Measurements from ENCODE around the gene HDAC7.

HDAC7 gene

DNA sequence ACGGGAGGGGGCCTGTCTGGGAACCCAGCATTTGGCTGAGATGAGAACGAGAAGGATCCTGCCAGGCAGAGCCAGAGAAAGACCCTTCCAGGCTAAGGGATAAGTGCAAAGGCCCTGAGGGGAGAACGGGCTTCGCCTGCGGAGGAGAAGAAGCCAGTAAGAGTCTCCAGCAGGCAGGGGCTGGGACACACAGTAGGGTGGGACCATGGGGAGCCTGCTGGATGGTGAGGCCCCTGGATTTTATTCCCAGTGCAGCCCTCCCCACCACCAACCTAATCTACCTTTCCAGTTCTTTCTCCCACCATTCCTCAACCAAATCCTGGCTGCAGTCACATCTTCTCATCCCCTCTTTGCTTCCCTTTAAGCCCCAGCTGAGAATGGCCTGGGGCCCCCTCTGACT, 73.6 kb downstream of the HDAC7 start:
- DNase-seq (ENCODE audit: low spot score): no peak

DNA sequence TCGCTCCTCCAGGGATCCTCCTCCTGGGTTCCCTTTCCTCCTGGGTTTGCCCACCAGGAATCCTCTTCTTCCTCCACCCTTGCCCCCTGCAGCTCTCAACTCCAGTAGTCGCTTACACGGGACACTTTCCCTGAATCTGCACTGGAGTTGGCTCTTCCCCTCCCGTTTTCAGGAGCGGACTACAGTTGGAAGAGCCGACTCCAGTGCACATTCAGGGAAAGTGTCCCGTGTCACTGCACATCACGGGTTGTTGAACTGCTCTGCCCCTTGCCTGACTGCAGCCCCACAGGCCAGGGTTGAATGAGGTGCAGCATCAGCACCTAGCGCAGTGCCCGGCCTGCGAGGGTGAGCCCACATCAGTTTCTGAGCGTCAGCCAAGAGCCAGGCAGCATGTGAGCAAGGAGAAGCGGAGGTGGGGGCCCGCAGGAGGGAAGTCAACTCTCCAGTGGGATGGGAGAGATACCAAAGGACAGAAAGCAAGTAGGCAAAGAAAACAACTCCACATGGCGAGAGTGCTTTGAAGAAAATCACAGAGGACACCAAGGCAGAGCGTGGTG, 74.1 kb downstream of the HDAC7 start:
- no peak for DNase-seq (ENCODE audit: low spot score)

DNA sequence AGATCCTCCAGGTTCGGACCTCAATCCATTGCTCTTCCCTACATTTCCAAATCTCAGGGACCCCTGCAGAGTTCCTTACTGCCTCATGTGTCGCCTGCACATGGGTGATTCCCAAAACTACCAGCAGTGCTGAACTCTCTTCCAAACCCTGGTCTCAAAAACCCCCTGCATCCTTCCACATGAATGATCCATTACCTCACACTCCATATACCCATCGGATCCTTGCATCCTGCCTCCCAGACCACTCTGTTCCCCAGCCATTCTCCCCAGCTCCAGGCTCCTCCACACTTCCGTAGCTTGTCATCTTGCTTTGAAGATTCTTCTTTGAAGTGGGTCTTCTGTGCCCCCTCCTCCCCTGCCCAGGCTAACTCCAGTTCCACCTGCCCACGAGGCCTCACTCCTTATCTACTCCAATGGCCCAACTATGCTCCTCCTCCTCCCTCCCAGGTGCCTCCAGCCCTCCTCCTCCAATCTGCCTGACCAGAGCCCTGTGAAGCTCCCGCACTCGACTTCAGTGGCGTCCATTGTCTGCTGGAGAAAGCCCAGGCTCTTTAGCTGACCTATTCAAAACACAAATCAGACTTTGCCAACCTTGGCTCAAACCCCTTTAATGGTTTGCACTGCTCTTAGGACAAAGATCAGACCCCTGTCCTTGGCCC, 74.8 kb downstream of the HDAC7 start:
- no peak for DNase-seq (ENCODE audit: low spot score)

DNA sequence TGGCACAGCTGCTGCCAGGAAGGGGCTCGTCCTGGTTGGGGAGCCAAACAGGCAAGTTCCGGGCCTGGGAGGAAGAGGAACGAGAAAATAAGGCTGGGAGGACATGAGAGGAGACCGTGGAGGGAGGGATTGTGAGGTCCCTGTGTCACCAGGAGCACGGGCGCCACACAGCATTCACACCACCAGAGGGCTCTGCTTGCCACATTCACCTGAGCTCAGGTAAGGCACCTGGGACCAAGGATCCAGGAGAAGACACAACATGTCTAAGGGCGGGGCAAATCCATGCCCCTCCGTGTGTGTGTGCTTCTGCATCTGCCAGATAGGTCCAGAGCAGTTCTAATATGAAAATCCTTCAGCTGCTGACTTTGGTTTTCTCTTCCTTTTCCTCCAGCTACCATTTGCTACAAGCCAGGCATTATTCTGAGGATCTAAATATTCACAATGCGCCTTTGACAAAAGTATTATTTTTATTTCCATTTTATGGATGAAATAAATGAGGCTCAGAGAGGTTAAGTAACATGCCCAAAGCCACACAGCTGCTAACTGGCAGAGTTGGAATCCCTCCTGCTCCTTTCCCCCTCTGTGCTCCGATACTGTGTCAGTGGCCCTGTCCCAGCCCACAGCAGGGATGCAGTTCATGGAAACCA, 75.6 kb downstream of the HDAC7 start:
- DNase-seq (ENCODE audit: low spot score): no peak

DNA sequence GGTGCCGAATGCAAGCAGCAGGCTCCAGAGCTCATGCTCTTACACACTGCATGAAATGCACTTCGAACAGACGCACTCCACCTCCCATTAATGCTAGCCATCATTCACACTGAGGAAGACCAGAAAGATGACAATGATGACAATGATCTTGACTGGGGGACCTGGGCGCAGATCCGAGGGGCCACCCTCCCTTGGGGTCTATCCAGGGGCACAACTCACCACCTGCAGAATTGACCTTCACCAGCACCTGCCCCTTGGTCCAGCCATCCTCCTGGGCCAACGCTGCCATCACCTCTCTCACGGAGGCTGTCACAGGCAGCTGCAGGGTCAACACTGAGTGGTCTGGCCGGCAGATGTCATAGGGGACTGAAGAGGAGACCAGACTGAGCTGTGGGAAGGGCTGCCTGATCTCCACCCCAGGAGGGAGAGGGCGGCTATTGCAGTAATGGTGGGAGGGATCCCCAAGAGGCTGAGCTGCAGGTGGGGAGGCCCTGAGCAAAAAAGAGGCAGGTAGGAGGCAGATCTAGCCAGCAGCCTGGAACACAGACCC, 76.3 kb downstream of the HDAC7 start:
- DNase-seq (ENCODE audit: low spot score): no peak

DNA sequence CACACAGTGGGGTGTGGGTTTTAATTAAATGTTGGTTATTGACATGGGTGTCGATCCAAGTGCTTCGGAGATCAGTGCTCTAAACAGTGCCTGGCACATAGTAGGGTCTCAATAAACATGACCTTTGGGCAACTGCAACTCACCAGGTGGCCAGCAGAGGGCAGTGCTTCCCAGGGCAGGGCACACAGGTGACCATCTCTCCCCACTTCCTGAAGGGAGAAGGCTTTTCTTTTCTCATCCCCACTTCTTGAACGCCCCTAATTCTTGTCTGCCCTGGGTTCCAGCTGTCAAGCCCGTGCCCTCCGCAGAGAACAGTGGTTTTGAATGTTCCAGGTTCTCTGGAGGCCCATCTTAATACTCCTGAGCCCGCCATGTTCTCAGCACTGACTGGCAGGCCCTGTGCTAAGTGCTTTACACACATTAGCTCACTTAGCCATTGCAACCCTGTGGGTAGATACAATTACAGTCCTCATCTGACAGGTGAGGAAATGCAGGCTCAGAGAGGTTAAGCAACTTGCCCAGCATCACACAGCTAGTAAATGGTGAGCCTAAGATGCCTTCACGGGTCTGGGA, 77.4 kb downstream of the HDAC7 start:
- peak; percentile 54 for DNase-seq (ENCODE audit: low spot score)

DNA sequence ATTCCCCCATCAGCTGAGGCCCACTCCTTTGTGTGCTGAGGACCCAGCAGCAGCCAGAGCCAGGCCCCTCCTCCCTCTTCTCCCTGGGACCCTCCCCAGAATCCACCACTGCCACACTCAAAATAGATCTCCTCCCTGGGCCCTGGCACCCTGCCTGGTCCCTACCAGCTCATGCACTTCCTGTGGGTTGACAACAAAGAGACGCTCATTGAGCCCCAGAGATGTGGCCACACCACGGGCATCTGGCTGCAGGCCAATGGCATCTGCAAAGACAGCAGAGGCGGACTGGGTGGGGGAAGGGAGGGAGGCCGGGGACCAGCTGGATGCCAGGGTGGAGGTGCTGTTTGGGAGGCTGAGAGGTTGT, 78.4 kb downstream of the HDAC7 start:
- no peak for DNase-seq (ENCODE audit: low spot score)

DNA sequence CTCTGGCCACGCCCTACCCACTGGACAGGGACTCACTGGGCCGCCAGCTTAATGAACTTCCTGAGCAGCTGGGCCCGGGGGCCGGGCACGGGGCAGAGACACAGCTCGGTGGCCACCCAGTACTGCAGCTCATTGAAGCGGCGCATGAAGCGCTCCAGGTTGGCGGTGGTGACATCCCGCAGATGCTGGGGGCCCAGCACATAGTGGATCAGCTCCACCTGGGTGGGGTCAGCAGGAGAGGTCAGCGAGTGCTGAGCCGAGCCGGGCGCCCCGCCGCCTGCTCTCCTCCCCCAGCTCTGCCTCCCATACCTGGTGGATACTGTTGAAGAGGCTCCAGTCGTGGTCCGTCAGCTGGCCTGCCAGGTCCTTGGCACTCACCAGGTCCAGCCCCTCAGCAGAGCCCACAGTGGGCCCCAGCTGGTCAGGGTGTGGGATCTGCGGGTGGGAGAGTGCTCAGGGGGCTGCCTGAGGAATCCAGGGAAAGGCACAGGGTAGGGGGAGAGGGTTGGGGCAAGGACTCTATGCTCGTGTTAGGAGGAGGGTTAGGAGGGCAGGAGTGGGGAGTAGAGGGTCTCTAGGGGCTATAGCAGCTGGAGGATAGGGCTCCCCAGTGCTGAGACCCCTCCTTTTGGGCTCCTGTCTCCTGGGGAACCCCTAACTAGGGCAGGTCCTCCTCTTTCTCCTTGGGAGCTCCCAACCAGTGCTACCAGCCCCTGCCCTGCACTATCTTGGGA, 78.9 kb downstream of the HDAC7 start:
- DNase-seq (ENCODE audit: low spot score): no peak

DNA sequence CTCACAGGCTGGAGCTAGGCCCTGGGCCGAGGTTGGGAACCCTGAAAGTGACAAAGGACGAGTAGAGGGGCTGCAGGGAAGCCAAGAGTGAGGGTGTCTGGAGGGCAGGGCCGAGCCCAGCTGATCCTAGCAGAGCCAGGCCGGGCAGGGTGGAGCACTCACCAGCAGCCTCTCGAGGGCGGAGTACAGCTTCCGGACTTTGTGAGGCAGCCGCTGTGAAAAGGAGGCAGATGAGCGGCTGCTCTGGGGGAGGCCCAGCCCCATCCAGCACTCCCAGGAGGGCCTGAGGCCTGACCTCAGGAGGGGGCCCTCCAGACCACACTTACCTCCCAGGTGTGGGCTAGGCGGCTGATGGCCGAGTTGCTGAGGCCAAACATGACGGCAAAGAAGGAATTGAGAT, 79.7 kb downstream of the HDAC7 start:
- no peak for DNase-seq (ENCODE audit: low spot score)

DNA sequence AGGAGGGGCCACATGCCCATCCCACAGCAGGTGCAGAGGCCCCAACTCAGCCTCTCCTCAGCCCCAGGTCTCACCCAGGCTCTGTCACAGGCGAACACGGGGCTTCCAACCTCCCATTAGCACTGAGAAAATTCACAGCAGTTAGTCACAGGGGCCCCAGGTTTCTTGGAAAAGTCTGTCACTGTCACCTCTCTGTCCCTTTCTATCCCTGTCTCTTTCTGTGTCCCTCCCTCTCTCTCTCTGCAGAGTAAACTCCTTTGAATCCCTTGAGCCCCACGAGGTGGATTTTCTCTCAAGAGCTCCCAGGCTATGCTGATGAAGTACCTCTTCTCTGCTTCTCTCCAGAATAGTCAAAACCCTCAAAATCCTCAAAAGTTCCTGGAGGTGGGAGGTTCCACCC, 80.4 kb downstream of the HDAC7 start:
- DNase-seq (ENCODE audit: low spot score): no peak

DNA sequence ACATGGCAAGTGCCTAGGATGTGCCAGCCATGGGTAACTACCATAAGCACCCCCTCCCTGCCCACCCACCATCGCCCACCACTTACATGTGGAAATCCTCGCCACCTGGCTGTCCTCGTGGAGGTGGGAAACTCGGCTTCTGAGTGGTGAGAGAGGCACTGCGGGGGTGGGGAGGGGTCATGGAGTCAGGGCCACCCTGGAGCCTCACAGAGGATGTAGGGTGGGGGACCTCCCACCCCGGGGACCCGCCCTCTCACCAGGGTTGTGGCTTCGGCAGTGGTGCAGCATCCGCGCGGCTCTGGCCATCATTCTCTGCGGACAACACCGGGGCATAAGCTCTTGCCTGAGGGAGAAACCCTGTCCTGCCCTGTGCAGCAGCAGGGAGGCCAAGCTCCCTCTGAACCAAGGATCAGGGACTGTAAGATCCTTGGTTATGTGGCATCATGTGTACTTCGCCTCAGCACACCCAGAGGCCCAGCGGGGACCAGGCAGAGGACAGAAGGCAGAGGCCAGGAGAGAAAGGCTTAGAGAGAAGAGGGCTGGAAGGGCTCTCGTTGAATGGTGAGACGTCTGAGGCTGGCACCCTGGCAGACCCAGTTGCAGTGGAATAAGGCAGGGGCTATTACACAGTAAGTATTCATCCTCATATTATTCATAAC, 81.6 kb downstream of the HDAC7 start:
- no peak for DNase-seq (ENCODE audit: low spot score)

DNA sequence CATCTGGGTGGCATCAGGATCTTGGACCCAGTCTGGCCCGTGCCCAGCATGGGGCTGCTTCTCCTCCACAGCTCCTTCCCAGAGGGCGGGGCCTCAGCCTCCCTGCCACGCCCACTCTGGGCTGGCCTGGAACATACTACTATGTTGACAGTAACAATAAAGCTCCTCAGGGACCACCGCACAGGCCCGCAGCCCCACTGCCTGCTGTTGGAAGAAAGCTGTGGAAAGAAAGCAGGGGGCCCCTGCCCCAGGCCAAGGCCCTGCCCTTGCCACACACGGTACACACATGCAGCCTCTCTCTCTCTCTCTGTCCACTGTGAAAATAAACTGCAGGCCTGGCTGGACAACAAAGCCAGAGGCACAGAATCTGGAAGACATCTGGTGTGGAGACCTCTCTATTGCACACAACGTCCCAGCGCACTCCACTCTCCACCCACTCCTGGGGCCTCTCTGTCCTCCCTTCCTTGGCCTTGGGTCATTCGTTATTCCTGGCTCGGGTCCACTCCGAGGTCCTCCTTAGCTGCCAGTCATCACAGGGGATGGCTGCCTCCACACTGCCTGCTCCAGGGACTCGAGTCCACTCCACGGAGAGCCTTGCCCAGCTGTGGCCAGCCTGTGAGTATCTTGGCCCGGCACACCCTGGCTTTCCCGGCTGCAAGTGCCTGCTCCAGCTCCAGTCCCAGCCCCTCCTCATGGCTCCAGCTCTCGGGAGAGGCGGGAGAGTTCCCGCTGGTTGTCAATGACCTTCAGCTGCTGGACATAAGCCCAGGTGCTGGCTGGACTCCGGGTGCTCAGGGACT, 82.6 kb downstream of the HDAC7 start:
- peak; percentile 78 for DNase-seq (ENCODE audit: low spot score)

DNA sequence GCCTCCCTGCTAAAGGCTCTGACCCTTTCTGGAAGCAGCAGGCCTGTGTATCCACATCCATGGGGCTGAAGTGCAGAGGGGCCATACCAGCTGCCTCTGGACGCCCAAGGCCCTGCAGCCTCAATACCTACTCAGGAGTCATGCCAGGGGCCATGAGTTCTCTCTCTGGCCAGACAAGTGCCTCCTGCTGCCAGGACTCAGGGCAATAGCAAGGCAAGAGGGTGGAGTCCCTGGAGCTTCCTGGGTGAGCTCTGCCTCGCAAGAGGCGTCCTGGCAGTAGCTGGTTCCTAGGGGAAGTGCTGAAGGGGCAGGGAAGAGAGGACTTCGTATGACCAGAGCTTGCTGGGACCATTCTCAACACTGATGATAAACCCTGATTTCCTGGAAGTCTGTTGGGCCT, 83.5 kb downstream of the HDAC7 start:
- no peak for DNase-seq (ENCODE audit: low spot score)

DNA sequence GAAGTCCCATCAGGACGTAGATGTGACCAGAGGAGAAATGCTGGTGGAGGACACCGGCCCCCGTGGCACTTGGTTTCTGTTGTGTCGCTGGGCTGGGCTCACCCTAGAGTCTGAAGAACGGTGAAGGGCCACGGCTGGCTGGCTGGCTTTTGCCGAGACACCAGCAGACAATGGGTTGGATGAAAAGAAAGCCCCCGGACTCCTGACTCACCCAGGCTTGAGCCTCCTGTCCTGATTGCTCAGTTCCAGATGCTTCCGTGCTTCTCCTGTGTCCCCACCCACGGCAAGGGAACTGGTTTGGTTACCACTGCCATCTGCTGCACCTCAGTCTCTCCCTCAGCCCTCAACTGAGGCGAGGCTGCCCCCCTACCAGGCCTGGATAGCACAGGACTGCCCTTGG, 84.1 kb downstream of the HDAC7 start:
- DNase-seq (ENCODE audit: low spot score): no peak

DNA sequence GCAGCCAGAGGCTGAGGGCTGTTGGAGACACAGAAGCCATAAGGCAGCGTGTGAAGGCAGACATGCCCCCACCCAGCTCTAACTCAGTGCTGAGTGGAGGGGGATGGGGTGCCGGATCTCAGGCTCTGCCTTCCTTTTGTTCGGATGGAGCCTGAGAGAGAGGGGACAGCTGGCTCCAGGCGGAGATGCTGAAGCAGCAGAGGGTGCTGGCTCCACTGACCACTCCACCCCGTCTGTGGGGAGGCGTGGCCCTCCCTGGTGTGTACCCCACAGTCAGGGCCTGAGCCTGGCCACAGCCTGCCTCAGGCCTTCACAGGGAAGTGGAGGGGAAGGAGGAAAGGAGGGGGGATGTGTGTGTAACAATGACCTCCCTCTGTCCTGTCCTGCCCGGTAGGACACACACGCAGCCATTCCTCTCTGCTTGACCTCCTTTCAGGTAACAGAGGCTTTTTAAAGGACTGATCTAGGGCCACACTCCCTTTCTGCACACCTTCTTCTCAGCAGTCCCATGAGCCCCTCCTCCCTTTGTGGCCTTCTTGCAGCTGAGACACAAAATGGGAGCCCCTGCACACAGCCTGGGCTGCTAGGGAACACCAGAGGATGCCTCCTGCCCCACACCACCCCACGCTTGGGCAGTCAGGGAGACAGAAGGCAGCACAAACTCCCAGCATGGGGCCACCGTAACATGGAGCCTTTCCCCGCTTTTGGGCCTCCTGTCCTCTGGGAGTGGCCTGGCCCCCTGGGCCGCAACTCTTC, 84.8 kb downstream of the HDAC7 start:
- DNase-seq (ENCODE audit: low spot score): no peak

DNA sequence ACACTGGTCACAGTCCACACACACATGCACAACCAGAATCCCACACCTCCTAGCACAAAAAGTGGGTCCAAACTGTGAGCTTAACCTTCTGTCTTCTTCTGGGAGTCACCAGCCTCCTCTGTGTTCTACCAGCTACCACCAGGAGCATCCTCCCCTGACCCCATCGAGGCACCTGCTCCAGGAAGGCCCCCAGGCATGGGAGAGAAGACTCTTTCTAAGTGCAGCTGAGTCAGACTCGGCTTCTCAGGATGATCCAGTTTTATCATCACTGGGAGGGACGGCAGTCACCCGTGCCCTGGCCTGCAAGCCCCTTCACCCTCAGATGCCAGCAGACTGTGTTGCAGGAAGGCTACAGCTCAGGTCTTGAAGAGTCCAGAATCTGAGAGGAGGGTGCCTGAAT, 86.6 kb downstream of the HDAC7 start:
- DNase-seq (ENCODE audit: low spot score): no peak

Measured in AG08396 (cell line).